HFF-Myc (cell line): ENCODE results near the gene RGL1.
A peak's percentile ranks its signal among the peaks of the same experiment; 100 is the strongest.
"Not testable (repeated sequence)": the region's sequence is repeated elsewhere in the genome, so short reads cannot be mapped to it uniquely, and the experiment has no call there.

Experiments
- DNase-seq: peaks from one replicate; pipeline ENCODE4 v3.0.0-alpha.2; 2011; ENCODE audit warnings: low read depth; ENCODE audit errors: extremely low read depth
- H3K4me3 ChIP-seq: replicated peaks from 2 replicates; pipeline ENCODE4 v1.5.1; 2011; ENCODE audit warnings: low read depth, mild to moderate bottlenecking, control low read depth, low read length
- CTCF ChIP-seq: IDR thresholded peaks from 2 replicates; pipeline ENCODE4 v1.5.1; 2012; ENCODE audit warnings: mild to moderate bottlenecking, low read depth, low read length, control low read depth; ENCODE audit errors: missing control alignments

The RGL1 gene

GRCh38 chr1:183804916-183805841 is at the start of gene RGL1:
RGL1 (plus strand) TSS chr1:183805120; CDS start chr1:183805298, 178 bp downstream.
- peak within 1 kb of the TSS; percentile 80 for H3K4me3 ChIP-seq
- DNase-seq = no peak

GRCh38 chr1:183756326-183756725 is 48.6 kb upstream of the RGL1 start:
- no peak overlapping the region for H3K4me3 ChIP-seq
- DNase-seq = no peak
- no peak for TF ChIP-seq CTCF

More at GRCh38 chr1:183804916-183805841, at the start of gene RGL1:
- no peak for TF ChIP-seq CTCF

- H3K4me3 ChIP-seq = no peak overlapping the region
- peak; percentile 25 for DNase-seq
- TF ChIP-seq CTCF = no peak
Measured at GRCh38 chr1:183757061-183757460, 47.9 kb upstream of the RGL1 start.

DNA sequence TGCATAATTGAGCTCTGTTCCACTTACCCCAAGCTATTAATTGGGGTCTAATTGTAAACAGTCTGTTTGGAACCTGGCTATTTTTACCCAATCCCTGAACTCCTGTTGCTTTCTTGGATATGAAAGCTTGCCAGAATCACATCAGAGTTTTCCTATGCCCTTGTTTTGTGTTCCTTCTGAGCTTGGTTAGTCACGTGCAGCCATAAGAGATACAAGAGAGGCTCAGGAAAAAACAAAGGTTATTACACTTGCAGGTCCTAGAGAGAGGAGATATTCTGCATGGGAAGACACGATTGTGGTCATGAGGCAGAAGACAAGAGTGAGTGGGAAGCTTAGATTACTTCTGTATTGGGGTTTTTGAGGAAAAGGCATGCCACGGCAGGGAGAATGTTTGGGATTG is 46.0 kb upstream of the RGL1 start:
- TF ChIP-seq CTCF = no peak
- DNase-seq = no peak
- no peak overlapping the region for H3K4me3 ChIP-seq

DNA sequence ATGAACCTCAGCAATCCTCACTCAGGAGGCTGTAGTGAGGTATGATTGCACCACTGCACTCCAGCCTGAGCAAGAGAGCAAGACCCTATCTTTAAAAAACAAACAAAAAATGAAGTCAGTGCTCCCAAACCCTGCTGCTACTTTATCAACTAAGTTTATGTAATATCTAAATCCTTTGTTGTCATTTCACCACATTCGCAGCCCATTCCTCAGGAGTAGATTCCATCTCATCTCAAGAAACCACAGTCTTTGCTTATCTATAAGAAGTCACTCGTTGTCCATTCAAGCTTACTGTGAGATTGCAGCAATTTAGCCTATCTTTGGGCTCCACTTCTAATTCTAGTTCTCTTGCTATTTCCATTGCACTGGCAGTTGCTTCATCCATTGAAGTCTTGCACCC is 44.3 kb upstream of the RGL1 start:
- H3K4me3 ChIP-seq = no peak overlapping the region
- DNase-seq = no peak
- no peak for TF ChIP-seq CTCF

DNA sequence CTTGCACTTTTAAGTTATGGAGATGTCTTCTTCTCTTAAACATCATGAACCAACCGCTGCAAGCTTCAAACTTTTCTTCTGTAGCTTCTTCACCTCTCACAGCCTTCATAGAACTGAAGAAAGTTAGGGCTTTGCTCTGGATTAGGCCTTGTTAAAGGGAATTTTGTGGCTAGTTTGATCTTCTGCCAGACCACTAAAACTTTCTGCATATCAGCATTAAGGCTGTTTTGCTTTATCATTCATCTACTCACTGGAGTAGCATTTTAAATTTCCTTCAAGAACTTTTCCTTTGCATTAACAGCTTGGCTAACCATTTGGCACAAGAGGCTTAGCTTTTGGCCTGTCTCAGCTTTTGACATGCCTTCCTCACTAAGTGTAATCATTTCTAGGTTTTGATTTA is 43.0 kb upstream of the RGL1 start:
- H3K4me3 ChIP-seq = no peak overlapping the region
- no peak for TF ChIP-seq CTCF
- no peak for DNase-seq

DNA sequence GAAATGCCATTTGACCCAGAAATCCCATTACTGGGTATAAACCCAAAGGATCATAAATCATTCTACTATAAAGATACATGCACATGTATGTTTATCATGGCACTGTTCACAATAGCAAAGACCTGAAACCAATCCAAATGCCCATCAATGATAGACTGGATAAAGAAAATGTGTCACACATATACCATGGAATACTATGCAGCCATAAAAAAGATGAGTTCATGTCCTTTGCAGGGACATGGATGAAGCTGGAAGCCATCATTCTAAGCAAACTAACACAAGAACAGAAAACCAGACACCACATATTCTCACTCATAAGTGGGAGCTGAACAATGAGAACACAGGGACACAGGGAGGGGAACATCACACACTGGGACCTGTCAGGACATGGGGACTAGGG is 42.1 kb upstream of the RGL1 start:
- H3K4me3 ChIP-seq, DNase-seq: not testable (repeated sequence)
